ENCODE data around the gene DIP2C.

DNA sequence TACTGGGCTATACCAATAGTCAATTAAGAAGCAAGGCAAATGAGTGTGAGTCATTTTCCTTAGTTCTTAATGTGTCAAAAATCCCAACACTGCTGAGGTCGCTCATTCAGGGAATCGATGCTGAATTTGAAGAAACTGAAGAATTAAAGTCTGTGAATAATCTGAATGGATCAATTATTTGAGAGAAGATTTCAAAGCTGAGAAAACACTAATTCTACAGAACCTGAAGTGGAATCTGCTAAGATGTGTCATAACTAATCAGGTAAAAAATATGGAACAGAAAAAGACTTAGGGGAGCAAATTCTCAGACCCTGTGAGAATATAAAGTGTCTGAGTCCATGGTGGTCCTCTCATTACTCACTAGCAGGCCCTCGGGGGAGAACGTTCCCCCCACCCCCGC is 125.6 kb downstream of the DIP2C start:
- TF ChIP-seq JUND (IDR thresholded peaks at IDR 0.05) (no peak), FOSL2 (IDR thresholded peaks at IDR 0.05; ENCODE audit: borderline replicate concordance, low read depth) (no peak), POLR2AphosphoS5 (IDR thresholded peaks at IDR 0.05; ENCODE audit: low read depth, low read length) (no peak), FOXM1 (IDR thresholded peaks at IDR 0.05; ENCODE audit: low read depth) (no peak)
